ENCODE measurements around the gene KCNH6.
A peak's percentile ranks its signal among the peaks of the same experiment; 100 is the strongest.

The KCNH6 gene

GRCh38 chr17:63543822-63544420, 20.8 kb downstream of the KCNH6 start:
- H3K27ac Mint-ChIP-seq = no peak overlapping the region

GRCh38 chr17:63544467-63545301, 21.5 kb downstream of the KCNH6 start:
- H3K9me3 Mint-ChIP-seq = no peaks in the 10 kb centered on the region
- H3K4me3 Mint-ChIP-seq = no peak overlapping the region
- no peaks in the 10 kb centered on the region for H3K4me1 Mint-ChIP-seq (ENCODE audit: low read depth)
- H3K27me3 Mint-ChIP-seq (ENCODE audit: low read depth) = peaks cover 9% of the 10 kb centered on the region
- H3K36me3 Mint-ChIP-seq (ENCODE audit: low read depth) = no peaks in the 10 kb centered on the region
- no peak overlapping the region for H3K27ac Mint-ChIP-seq

More at GRCh38 chr17:63543822-63544420, 20.8 kb downstream of the KCNH6 start:
- Mint-ChIP-seq H3K4me3 (no peak overlapping the region), H3K9me3 (no peaks in the 10 kb centered on the region), H3K36me3 (ENCODE audit: low read depth) (no peaks in the 10 kb centered on the region), H3K27me3 (ENCODE audit: low read depth) (peaks cover 16% of the 10 kb centered on the region), H3K4me1 (ENCODE audit: low read depth) (no peaks in the 10 kb centered on the region)

DNA sequence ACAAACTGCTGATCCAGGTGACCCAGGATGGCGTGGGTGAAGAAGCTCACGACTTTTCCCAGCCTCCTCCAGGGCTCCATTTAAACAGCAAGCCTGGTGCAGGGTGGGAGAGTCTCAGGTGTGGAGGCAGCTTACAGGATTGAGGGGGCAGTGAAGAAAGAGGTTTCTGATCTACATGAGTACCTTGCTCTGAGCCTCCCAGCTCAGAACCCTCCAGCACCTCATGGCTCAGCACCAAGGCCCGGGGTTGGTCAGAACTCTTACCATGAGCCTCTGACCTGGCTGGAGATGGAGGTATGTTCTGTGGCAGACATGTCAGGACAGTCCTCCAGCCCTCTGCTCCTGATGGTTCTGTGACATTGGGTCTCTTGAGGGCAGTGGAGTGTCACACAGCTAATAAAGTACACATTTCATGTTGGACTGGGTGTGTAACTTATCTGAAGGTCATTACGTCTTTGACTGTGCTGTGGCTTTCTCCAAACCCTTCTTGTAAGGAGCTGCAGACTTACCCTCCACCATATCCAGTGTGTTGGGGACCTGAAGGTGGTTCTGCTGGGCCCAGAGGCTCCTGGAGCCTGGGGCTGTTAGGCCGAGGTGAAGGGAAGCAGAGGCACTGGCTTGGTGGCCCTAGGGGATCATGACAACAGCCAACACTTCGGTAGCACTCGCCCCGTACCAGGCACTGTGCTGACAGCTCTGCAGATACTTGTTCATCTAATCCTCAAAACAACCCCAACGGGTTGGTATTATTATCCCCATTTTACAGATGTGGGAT, 23.3 kb downstream of the KCNH6 start:
- Mint-ChIP-seq H3K27ac (no peak overlapping the region), H3K9me3 (no peaks in the 10 kb centered on the region), H3K4me3 (no peak overlapping the region), H3K4me1 (ENCODE audit: low read depth) (peaks cover 3% of the 10 kb centered on the region), H3K27me3 (ENCODE audit: low read depth) (peaks cover 4% of the 10 kb centered on the region), H3K36me3 (ENCODE audit: low read depth) (peaks cover 2% of the 10 kb centered on the region)

DNA sequence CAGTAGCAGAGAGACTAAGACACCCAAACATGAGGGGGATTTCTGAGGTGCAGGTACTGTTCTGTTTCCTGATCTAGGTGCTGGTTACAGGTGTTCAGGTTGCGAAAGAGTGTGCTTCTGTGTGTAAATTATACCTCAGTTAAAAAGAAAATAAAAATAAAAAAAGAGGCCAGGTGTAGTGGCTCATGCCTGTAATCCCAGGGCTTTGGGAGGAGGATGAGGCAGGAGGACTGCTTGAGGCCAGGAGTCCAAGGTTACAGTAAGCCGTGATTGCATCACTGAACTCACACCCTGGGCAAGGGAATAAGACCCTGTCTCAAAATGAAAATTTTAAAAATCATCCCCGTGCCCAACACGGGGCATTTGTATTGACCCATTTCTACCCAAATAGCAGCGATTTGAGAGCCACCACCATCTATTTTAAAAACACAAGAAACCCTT, 23.9 kb downstream of the KCNH6 start:
- peaks cover 5% of the 10 kb centered on the region for H3K36me3 Mint-ChIP-seq (ENCODE audit: low read depth)
- H3K9me3 Mint-ChIP-seq = no peaks in the 10 kb centered on the region
- H3K27me3 Mint-ChIP-seq (ENCODE audit: low read depth) = no peaks in the 10 kb centered on the region
- no peak overlapping the region for H3K27ac Mint-ChIP-seq
- peaks cover 7% of the 10 kb centered on the region for H3K4me1 Mint-ChIP-seq (ENCODE audit: low read depth)
- H3K4me3 Mint-ChIP-seq = no peak overlapping the region

- Mint-ChIP-seq H3K27me3 (ENCODE audit: low read depth) (no peaks in the 10 kb centered on the region), H3K9me3 (no peaks in the 10 kb centered on the region), H3K4me3 (peak overlapping the region; percentile 96), H3K27ac (peak overlapping the region; percentile 91), H3K36me3 (ENCODE audit: low read depth) (peaks cover 10% of the 10 kb centered on the region), H3K4me1 (ENCODE audit: low read depth) (peaks cover 18% of the 10 kb centered on the region)
Measured at GRCh38 chr17:63549289-63549945, 26.3 kb downstream of the KCNH6 start.

DNA sequence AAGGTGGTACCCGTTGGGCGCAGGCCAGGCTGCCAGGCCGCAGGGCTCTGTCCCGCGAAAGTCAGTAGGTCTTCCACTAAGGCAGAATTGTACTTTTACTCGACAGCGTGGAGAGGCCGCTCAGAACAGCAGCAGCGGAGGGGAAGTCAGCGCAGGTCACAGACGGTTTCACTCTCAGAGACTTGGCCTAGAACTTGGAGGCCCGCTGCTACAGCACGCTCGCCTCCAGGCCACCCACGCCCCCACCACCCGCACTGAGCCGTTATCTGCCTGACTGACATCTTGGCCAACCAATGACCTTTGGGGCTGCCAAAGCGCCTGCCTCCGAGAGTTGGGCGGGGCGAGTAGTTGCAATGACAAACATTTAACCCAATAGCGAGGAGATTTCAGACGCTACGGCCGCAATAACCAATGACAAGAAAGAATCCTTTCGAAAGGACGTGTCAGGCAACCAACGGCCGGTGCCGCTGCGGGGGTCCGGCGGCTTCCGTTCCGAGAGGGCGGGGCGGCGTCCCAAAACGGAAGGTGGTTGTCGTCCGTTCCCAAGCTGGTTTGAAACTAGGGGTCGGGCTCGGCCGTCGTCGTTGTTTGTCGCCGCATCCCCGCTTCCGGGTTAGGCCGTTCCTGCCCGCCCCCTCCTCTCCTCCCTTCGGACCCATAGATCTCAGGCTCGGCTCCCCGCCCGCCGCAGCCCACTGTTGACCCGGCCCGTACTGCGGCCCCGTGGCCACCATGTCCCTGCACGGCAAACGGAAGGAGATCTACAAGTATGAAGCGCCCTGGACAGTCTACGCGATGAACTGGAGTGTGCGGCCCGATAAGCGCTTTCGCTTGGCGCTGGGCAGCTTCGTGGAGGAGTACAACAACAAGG, 27.0 kb downstream of the KCNH6 start, which contains the start of gene DCAF7:
Gene DCAF7, plus strand, starts transcription at position 532 of the 871 bp plus-strand sequence. Its CDS starts 201 bp downstream, at position 733.
- peaks cover 15% of the 10 kb centered on the region for H3K36me3 Mint-ChIP-seq (ENCODE audit: low read depth)
- H3K27ac Mint-ChIP-seq = peak within 1 kb of the TSS; percentile 91
- H3K27me3 Mint-ChIP-seq (ENCODE audit: low read depth) = no peaks in the 10 kb centered on the region
- H3K4me1 Mint-ChIP-seq (ENCODE audit: low read depth) = peaks cover 25% of the 10 kb centered on the region
- no peaks in the 10 kb centered on the region for H3K9me3 Mint-ChIP-seq
- H3K4me3 Mint-ChIP-seq = peak within 1 kb of the TSS; percentile 96

- peaks cover 31% of the 10 kb centered on the region for H3K4me1 Mint-ChIP-seq (ENCODE audit: low read depth)
Measured at GRCh38 chr17:63550817-63551639, 27.9 kb downstream of the KCNH6 start.

GRCh38 chr17:63552211-63552610, 29.1 kb downstream of the KCNH6 start:
- no peaks in the 10 kb centered on the region for H3K9me3 Mint-ChIP-seq
- H3K36me3 Mint-ChIP-seq (ENCODE audit: low read depth) = peaks cover 31% of the 10 kb centered on the region
- peak overlapping the region; percentile 74 for H3K27ac Mint-ChIP-seq
- no peaks in the 10 kb centered on the region for H3K27me3 Mint-ChIP-seq (ENCODE audit: low read depth)
- H3K4me1 Mint-ChIP-seq (ENCODE audit: low read depth) = peaks cover 36% of the 10 kb centered on the region
- H3K4me3 Mint-ChIP-seq = peak overlapping the region; percentile 96

More at GRCh38 chr17:63550817-63551639, 27.9 kb downstream of the KCNH6 start:
- no peaks in the 10 kb centered on the region for H3K27me3 Mint-ChIP-seq (ENCODE audit: low read depth)
- H3K4me3 Mint-ChIP-seq = peak overlapping the region; percentile 96
- peaks cover 23% of the 10 kb centered on the region for H3K36me3 Mint-ChIP-seq (ENCODE audit: low read depth)
- H3K27ac Mint-ChIP-seq = peak overlapping the region; percentile 91
- H3K9me3 Mint-ChIP-seq = no peaks in the 10 kb centered on the region

DNA sequence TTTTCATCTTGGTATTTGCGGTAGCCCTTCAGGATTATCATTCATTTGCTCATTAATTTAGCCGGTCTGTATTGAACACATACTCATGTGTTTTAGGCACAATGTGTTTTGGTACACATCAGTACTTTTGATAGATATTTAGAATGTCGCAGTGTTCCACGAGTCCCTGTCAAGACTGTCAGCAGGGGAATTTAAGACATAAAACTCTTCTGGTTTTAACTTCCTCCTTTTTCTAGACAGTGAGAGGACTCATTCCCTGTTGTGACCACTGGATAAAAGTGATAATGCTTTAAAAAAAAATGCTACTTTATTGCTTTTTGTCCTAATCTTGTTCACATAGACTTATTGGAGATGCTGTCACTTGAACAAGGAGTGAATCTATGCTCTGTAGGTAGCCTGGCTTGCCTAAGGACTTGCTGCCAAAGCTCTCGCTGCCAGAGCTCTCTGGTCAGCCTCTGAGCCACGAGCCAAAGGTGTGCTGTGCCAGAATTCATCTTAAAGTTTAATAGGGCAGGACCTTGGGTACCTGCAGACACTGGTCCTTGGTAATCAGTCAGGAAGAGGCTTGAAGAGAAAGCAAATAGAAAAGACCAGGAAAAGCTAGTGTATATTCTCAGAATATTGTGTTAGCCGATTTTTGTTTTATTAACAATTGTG, 32.5 kb downstream of the KCNH6 start:
- Mint-ChIP-seq H3K9me3 (no peaks in the 10 kb centered on the region), H3K27ac (no peak overlapping the region), H3K27me3 (ENCODE audit: low read depth) (no peaks in the 10 kb centered on the region), H3K36me3 (ENCODE audit: low read depth) (peaks cover 31% of the 10 kb centered on the region), H3K4me3 (no peak overlapping the region), H3K4me1 (ENCODE audit: low read depth) (peaks cover 39% of the 10 kb centered on the region)

DNA sequence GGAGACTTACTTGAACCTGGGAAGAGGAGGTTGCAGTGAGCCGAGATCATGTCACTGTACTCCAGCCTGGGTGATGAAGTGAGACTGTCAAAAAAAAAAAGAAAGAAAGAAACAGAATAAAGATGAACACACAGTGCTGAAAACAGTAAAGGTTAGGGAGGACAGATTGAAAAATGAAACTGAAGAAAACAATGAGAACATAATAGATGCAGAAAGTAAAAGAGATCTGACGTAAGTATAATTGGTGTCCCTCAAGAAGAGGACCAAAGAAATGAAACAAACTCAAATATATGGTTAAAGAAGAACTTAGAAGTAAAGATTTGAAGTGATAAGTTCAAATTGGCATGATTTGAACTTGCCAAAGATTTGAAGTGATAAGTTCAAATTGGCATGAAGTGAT, 34.3 kb downstream of the KCNH6 start:
- H3K36me3 Mint-ChIP-seq (ENCODE audit: low read depth) = peaks cover 26% of the 10 kb centered on the region
- H3K27ac Mint-ChIP-seq = no peak overlapping the region
- H3K4me3 Mint-ChIP-seq = no peak overlapping the region
- peaks cover 34% of the 10 kb centered on the region for H3K4me1 Mint-ChIP-seq (ENCODE audit: low read depth)
- no peaks in the 10 kb centered on the region for H3K27me3 Mint-ChIP-seq (ENCODE audit: low read depth)
- no peaks in the 10 kb centered on the region for H3K9me3 Mint-ChIP-seq

DNA sequence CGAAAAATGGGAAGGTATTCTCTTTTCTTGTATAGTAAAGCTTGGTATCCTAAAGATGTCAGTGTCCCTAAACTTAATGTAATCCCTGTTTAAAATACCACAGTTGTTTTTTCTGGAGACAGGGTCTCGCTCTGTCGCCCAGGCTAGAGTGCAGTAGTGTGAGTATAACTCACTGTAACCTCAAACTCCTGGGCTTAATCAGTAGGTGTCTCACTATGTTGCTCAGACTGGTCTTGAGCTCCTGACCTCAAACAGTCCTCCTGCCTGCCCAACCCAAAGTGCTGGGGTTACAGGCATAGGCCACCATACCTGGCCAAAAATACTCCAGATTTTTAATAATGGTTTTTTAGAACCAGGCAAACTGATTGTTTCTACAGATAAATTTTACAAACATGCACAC, 35.3 kb downstream of the KCNH6 start:
- Mint-ChIP-seq H3K27ac (no peak overlapping the region), H3K9me3 (no peaks in the 10 kb centered on the region), H3K4me3 (no peak overlapping the region), H3K27me3 (ENCODE audit: low read depth) (no peaks in the 10 kb centered on the region), H3K4me1 (ENCODE audit: low read depth) (peaks cover 34% of the 10 kb centered on the region), H3K36me3 (ENCODE audit: low read depth) (peaks cover 23% of the 10 kb centered on the region)

DNA sequence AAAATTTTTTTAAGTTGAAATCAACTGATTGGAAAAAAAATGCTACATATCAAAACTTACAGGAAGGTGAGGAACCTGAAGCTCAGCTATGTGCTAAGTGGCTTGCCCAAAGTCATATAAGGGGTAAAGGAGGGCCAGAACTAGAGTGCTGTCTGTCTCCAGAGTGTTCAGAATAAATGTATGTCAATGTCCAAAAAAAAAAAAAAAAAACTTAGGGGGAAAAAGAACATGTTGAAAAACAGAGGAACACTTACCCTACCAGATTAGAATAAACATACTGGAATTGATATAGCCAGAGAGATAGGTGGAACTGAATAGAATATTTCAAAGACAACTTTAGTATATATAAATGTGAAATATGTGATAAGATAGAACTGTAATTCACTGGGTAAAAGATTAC, 38.7 kb downstream of the KCNH6 start:
- Mint-ChIP-seq H3K27ac (peak overlapping the region; percentile 15), H3K27me3 (ENCODE audit: low read depth) (no peaks in the 10 kb centered on the region), H3K36me3 (ENCODE audit: low read depth) (peaks cover 3% of the 10 kb centered on the region), H3K4me1 (ENCODE audit: low read depth) (peaks cover 19% of the 10 kb centered on the region), H3K4me3 (no peak overlapping the region), H3K9me3 (no peaks in the 10 kb centered on the region)
